Activated CD4-positive, alpha-beta T cell treated with anti-CD3 and anti-CD28 coated beads for 36 hours (primary cell): ENCODE data around the gene LMTK2. TPM values are rescaled to one million over a fixed set of nuclear protein-coding genes. Genes with fewer than 3 reads are reported as not detected.
A peak's percentile ranks its signal among the peaks of the same experiment; 100 is the strongest.

Experiments
- ATAC-seq: fragments of 200-7000 bp; cut with Tn5 transposase; one replicate; pipeline ENCODE4 v1.10.0; 2021; ENCODE audit warnings: mild to moderate bottlenecking, moderate library complexity
- CTCF ChIA-PET: fragments of 350-600 bp; sonication (Branson Sonifier 250); formaldehyde crosslinking; loops from one replicate; lab custom pipeline; 2021; ENCODE audit warnings: antibody characterized with exemption; lab: Charles Lee
- POLR2A ChIA-PET: fragments of 350-600 bp; sonication (Branson Sonifier 250); formaldehyde crosslinking; loops from one replicate; lab custom pipeline; 2021; ENCODE audit warnings: antibody characterized with exemption, inconsistent platforms; lab: Charles Lee
- DNase-seq: peaks from one replicate; pipeline ENCODE4 v3.0.0-alpha.2; 2020
- H3K27ac Mint-ChIP-seq: one replicate; pipeline ENCODE4 v1.8.0; 2021; ENCODE audit warnings: mixed read lengths
- H3K27me3 Mint-ChIP-seq: one replicate; pipeline ENCODE4 v1.8.0; 2021; ENCODE audit warnings: mixed read lengths
- H3K36me3 Mint-ChIP-seq: one replicate; pipeline ENCODE4 v1.8.0; 2021; ENCODE audit warnings: low read depth, mixed read lengths
- H3K4me1 Mint-ChIP-seq: one replicate; pipeline ENCODE4 v1.8.0; 2021; ENCODE audit warnings: mixed read lengths
- H3K4me3 Mint-ChIP-seq: one replicate; pipeline ENCODE4 v1.8.0; 2021; ENCODE audit warnings: mild to moderate bottlenecking, moderate library complexity, mixed read lengths
- H3K9me3 Mint-ChIP-seq: one replicate; pipeline ENCODE4 v1.8.0; 2021; ENCODE audit warnings: low read depth, mixed read lengths
- intact Hi-C, 2 experiments: fragments of 100-400 bp; cut with DNase I in 1 of 2; cut with micrococcal nuclease in 1 of 2; formaldehyde crosslinking; loops; one replicate each; pipeline versions ENCODE4 v1.14.2 to v1.15.1; 2022 to 2024; cut with DNase I, micrococcal nuclease
- total RNA-seq, 2 experiments: library from RNA; stranded (reverse); gene quantifications; one replicate each; pipeline ENCODE4 v1.2.3, GENCODE V29; 2021

Gene LMTK2
- total RNA-seq, 2 experiments from 2014 or later = 10.0 to 16.9 TPM

DNA sequence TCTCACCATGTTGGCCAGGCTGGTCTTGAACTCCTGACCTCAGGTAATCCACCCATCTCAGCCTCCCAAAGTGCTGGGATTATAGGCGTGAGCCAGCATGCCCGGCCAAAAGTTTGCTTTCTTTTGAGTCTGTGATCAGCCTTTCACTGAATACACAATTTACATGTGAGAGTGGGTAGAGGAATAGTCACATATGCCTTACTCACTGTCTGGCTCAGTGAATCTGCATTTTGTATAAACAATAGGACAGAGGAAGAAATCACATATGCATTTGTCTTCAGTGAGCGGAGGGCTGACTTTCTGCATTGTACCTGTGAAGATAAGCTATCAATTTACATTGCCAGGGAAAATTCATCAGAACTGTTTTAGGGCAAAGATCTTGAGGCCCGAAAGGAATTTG, 147.9 kb downstream of the LMTK2 start:
- peak overlapping the region; percentile 84 for H3K27ac Mint-ChIP-seq
- CTCF ChIA-PET = interaction anchor here (0.8 to 1.2 kb wide), 2 partner anchors 40 to 147 kb away, joined by 3 read pairs; partner anchors contain the start of gene BAIAP2L1
- H3K4me3 Mint-ChIP-seq = no peak overlapping the region
- peaks cover 36% of the 10 kb centered on the region for H3K4me1 Mint-ChIP-seq
- no peaks in the 10 kb centered on the region for H3K9me3 Mint-ChIP-seq
- no peak for DNase-seq
- H3K27me3 Mint-ChIP-seq = no peaks in the 10 kb centered on the region
- POLR2A ChIA-PET = no interaction called here
- intact Hi-C loops = loop anchor here in 1 of 2 experiments (5.0 kb wide), 1 partner anchor 888 kb away; the partner anchor contains the start of gene SMURF1
- peaks cover 29% of the 10 kb centered on the region for H3K36me3 Mint-ChIP-seq
- no peak for ATAC-seq

- H3K4me1 Mint-ChIP-seq = peaks cover 30% of the 10 kb centered on the region
- H3K9me3 Mint-ChIP-seq = no peaks in the 10 kb centered on the region
- ChIA-PET CTCF (interaction anchor here (0.8 to 1.2 kb wide), 2 partner anchors 39 to 146 kb away, joined by 3 read pairs; partner anchors contain the start of gene BAIAP2L1), POLR2A (no interaction called here)
- no peak overlapping the region for H3K4me3 Mint-ChIP-seq
- ATAC-seq (peak; percentile 1), DNase-seq (peak; percentile 37)
- peaks cover 25% of the 10 kb centered on the region for H3K36me3 Mint-ChIP-seq
- no peaks in the 10 kb centered on the region for H3K27me3 Mint-ChIP-seq
- intact Hi-C loops = loop anchor here in 1 of 2 experiments (5.0 kb wide), 1 partner anchor 887 kb away; the partner anchor contains the start of gene SMURF1
- H3K27ac Mint-ChIP-seq = peak overlapping the region; percentile 84
Observed at GRCh38 chr7:98254951-98255610, 148.4 kb downstream of the LMTK2 start.

- intact Hi-C loops = no loop called here
- Mint-ChIP-seq H3K4me1 (peaks cover 24% of the 10 kb centered on the region), H3K36me3 (peaks cover 30% of the 10 kb centered on the region), H3K4me3 (no peak overlapping the region), H3K27me3 (no peaks in the 10 kb centered on the region), H3K27ac (peak overlapping the region; percentile 29), H3K9me3 (no peaks in the 10 kb centered on the region)
- ChIA-PET POLR2A (no interaction called here), CTCF (no interaction called here)
- ATAC-seq (no peak), DNase-seq (no peak)
Observed at GRCh38 chr7:98256431-98256830, 149.8 kb downstream of the LMTK2 start.

GRCh38 chr7:98257701-98258100, 151.0 kb downstream of the LMTK2 start:
- Mint-ChIP-seq H3K4me3 (no peak overlapping the region), H3K9me3 (no peaks in the 10 kb centered on the region), H3K27ac (no peak overlapping the region), H3K27me3 (no peaks in the 10 kb centered on the region), H3K36me3 (peaks cover 35% of the 10 kb centered on the region), H3K4me1 (peaks cover 22% of the 10 kb centered on the region)
- intact Hi-C loops = no loop called here
- ChIA-PET POLR2A (no interaction called here), CTCF (no interaction called here)
- DNase-seq = no peak
- no peak for ATAC-seq

Other genes starting within 250 kb of the LMTK2 start
- gene ASNS, start 234.5 kb upstream of the LMTK2 start, total RNA-seq = 100 to 1,000 TPM; 228 to 247 TPM
- gene OCM2, start 116.7 kb upstream of the LMTK2 start, total RNA-seq = not detected
- under 1 TPM; 0.23 to 0.47 TPM for gene BHLHA15, start 104.6 kb downstream of the LMTK2 start, total RNA-seq
- 10 to 100 TPM; 21.8 to 26.5 TPM for gene TECPR1, start 145.4 kb downstream of the LMTK2 start, total RNA-seq
- 10 to 100 TPM; 45.1 to 47.6 TPM for gene BRI3, start 174.8 kb downstream of the LMTK2 start, total RNA-seq